ENCODE measurements around the gene SPPL3.

Gene SPPL3

GRCh38 chr12:120820884-120821510 is 83.2 kb downstream of the SPPL3 start:
- Histone ChIP-seq H3K4me1 (ENCODE audit: control insufficient read depth, insufficient read depth, low read length) (no peaks in the 10 kb centered on the region), H3K4me3 (ENCODE audit: low read length) (no peak overlapping the region), H3K9me3 (ENCODE audit: control insufficient read depth, low read length) (no peaks in the 10 kb centered on the region), H3K36me3 (ENCODE audit: control insufficient read depth, insufficient read depth, low read length) (no peaks in the 10 kb centered on the region), H3K9ac (ENCODE audit: low read length) (no peak overlapping the region), H3K27me3 (ENCODE audit: control insufficient read depth, insufficient read depth, low read length) (no peaks in the 10 kb centered on the region)

- Histone ChIP-seq H3K27me3 (ENCODE audit: control insufficient read depth, insufficient read depth, low read length) (no peaks in the 10 kb centered on the region), H3K4me1 (ENCODE audit: control insufficient read depth, insufficient read depth, low read length) (no peaks in the 10 kb centered on the region), H3K9me3 (ENCODE audit: control insufficient read depth, low read length) (no peaks in the 10 kb centered on the region)
Observed at GRCh38 chr12:120818416-120818815, 85.7 kb downstream of the SPPL3 start.

GRCh38 chr12:120817559-120818330 is 86.4 kb downstream of the SPPL3 start:
- no peak overlapping the region for H3K9ac ChIP-seq (ENCODE audit: low read length)
- no peaks in the 10 kb centered on the region for H3K36me3 ChIP-seq (ENCODE audit: control insufficient read depth, insufficient read depth, low read length)
- no peaks in the 10 kb centered on the region for H3K27me3 ChIP-seq (ENCODE audit: control insufficient read depth, insufficient read depth, low read length)
- no peak overlapping the region for H3K4me3 ChIP-seq (ENCODE audit: low read length)
- no peaks in the 10 kb centered on the region for H3K4me1 ChIP-seq (ENCODE audit: control insufficient read depth, insufficient read depth, low read length)
- H3K9me3 ChIP-seq (ENCODE audit: control insufficient read depth, low read length) = no peaks in the 10 kb centered on the region

More at GRCh38 chr12:120818416-120818815, 85.7 kb downstream of the SPPL3 start:
- Histone ChIP-seq H3K4me3 (ENCODE audit: low read length) (no peak overlapping the region), H3K9ac (ENCODE audit: low read length) (no peak overlapping the region), H3K36me3 (ENCODE audit: control insufficient read depth, insufficient read depth, low read length) (no peaks in the 10 kb centered on the region)

- Histone ChIP-seq H3K27me3 (ENCODE audit: control insufficient read depth, insufficient read depth, low read length) (no peaks in the 10 kb centered on the region), H3K36me3 (ENCODE audit: control insufficient read depth, insufficient read depth, low read length) (no peaks in the 10 kb centered on the region), H3K9ac (ENCODE audit: low read length) (no peak overlapping the region), H3K9me3 (ENCODE audit: control insufficient read depth, low read length) (no peaks in the 10 kb centered on the region), H3K4me1 (ENCODE audit: control insufficient read depth, insufficient read depth, low read length) (no peaks in the 10 kb centered on the region), H3K4me3 (ENCODE audit: low read length) (no peak overlapping the region)
Observed at GRCh38 chr12:120816363-120816762, 87.8 kb downstream of the SPPL3 start.

GRCh38 chr12:120814903-120815429 is 89.2 kb downstream of the SPPL3 start:
- Histone ChIP-seq H3K9ac (ENCODE audit: low read length) (no peak overlapping the region), H3K27me3 (ENCODE audit: control insufficient read depth, insufficient read depth, low read length) (no peaks in the 10 kb centered on the region), H3K9me3 (ENCODE audit: control insufficient read depth, low read length) (no peaks in the 10 kb centered on the region), H3K4me3 (ENCODE audit: low read length) (no peak overlapping the region), H3K4me1 (ENCODE audit: control insufficient read depth, insufficient read depth, low read length) (no peaks in the 10 kb centered on the region), H3K36me3 (ENCODE audit: control insufficient read depth, insufficient read depth, low read length) (no peaks in the 10 kb centered on the region)

GRCh38 chr12:120814203-120814902 is 89.8 kb downstream of the SPPL3 start:
- Histone ChIP-seq H3K9ac (ENCODE audit: low read length) (no peak overlapping the region), H3K27me3 (ENCODE audit: control insufficient read depth, insufficient read depth, low read length) (no peaks in the 10 kb centered on the region), H3K4me1 (ENCODE audit: control insufficient read depth, insufficient read depth, low read length) (no peaks in the 10 kb centered on the region), H3K9me3 (ENCODE audit: control insufficient read depth, low read length) (no peaks in the 10 kb centered on the region), H3K36me3 (ENCODE audit: control insufficient read depth, insufficient read depth, low read length) (no peaks in the 10 kb centered on the region), H3K4me3 (ENCODE audit: low read length) (no peak overlapping the region)

- Histone ChIP-seq H3K9me3 (ENCODE audit: control insufficient read depth, low read length) (no peaks in the 10 kb centered on the region), H3K9ac (ENCODE audit: low read length) (no peak overlapping the region), H3K36me3 (ENCODE audit: control insufficient read depth, insufficient read depth, low read length) (no peaks in the 10 kb centered on the region), H3K4me1 (ENCODE audit: control insufficient read depth, insufficient read depth, low read length) (no peaks in the 10 kb centered on the region), H3K27me3 (ENCODE audit: control insufficient read depth, insufficient read depth, low read length) (no peaks in the 10 kb centered on the region), H3K4me3 (ENCODE audit: low read length) (no peak overlapping the region)
Observed at GRCh38 chr12:120813588-120814153, 90.5 kb downstream of the SPPL3 start.

GRCh38 chr12:120810021-120810420 is 94.1 kb downstream of the SPPL3 start:
- Histone ChIP-seq H3K9ac (ENCODE audit: low read length) (no peak overlapping the region), H3K9me3 (ENCODE audit: control insufficient read depth, low read length) (no peaks in the 10 kb centered on the region), H3K36me3 (ENCODE audit: control insufficient read depth, insufficient read depth, low read length) (no peaks in the 10 kb centered on the region), H3K4me3 (ENCODE audit: low read length) (no peak overlapping the region), H3K4me1 (ENCODE audit: control insufficient read depth, insufficient read depth, low read length) (no peaks in the 10 kb centered on the region), H3K27me3 (ENCODE audit: control insufficient read depth, insufficient read depth, low read length) (no peaks in the 10 kb centered on the region)

GRCh38 chr12:120804428-120804827 is 99.7 kb downstream of the SPPL3 start:
- Histone ChIP-seq H3K27me3 (ENCODE audit: control insufficient read depth, insufficient read depth, low read length) (no peaks in the 10 kb centered on the region), H3K9me3 (ENCODE audit: control insufficient read depth, low read length) (no peaks in the 10 kb centered on the region), H3K9ac (ENCODE audit: low read length) (no peak overlapping the region), H3K4me1 (ENCODE audit: control insufficient read depth, insufficient read depth, low read length) (no peaks in the 10 kb centered on the region), H3K4me3 (ENCODE audit: low read length) (no peak overlapping the region), H3K36me3 (ENCODE audit: control insufficient read depth, insufficient read depth, low read length) (no peaks in the 10 kb centered on the region)

- Histone ChIP-seq H3K36me3 (ENCODE audit: control insufficient read depth, insufficient read depth, low read length) (no peaks in the 10 kb centered on the region), H3K4me3 (ENCODE audit: low read length) (no peak overlapping the region), H3K9ac (ENCODE audit: low read length) (no peak overlapping the region), H3K9me3 (ENCODE audit: control insufficient read depth, low read length) (no peaks in the 10 kb centered on the region), H3K4me1 (ENCODE audit: control insufficient read depth, insufficient read depth, low read length) (no peaks in the 10 kb centered on the region), H3K27me3 (ENCODE audit: control insufficient read depth, insufficient read depth, low read length) (no peaks in the 10 kb centered on the region)
Observed at GRCh38 chr12:120801146-120801545, 103.0 kb downstream of the SPPL3 start.

- Histone ChIP-seq H3K27me3 (ENCODE audit: control insufficient read depth, insufficient read depth, low read length) (no peaks in the 10 kb centered on the region), H3K4me3 (ENCODE audit: low read length) (no peak overlapping the region), H3K9ac (ENCODE audit: low read length) (no peak overlapping the region), H3K9me3 (ENCODE audit: control insufficient read depth, low read length) (no peaks in the 10 kb centered on the region), H3K36me3 (ENCODE audit: control insufficient read depth, insufficient read depth, low read length) (no peaks in the 10 kb centered on the region), H3K4me1 (ENCODE audit: control insufficient read depth, insufficient read depth, low read length) (no peaks in the 10 kb centered on the region)
Observed at GRCh38 chr12:120800665-120801064, 103.5 kb downstream of the SPPL3 start.
